ACC112 (cell line): ENCODE measurements around the gene NEMF.
"Not testable (repeated sequence)": the region's sequence is repeated elsewhere in the genome, so short reads cannot be mapped to it uniquely, and the experiment has no call there.

ENCODE experiments used
- H2AFZ ChIP-seq: fragments of 200-600 bp; sonication (generic); one replicate; pipeline ENCODE4 v1.6.0; 2017; ENCODE audit warnings: antibody characterized with exemption, low read length; ENCODE audit not compliant: unreplicated experiment
- H3K27ac ChIP-seq: fragments of 200-600 bp; sonication (generic); 2 replicates; pipeline ENCODE4 v1.5.1; 2014; ENCODE audit warnings: low read depth, mild to moderate bottlenecking, antibody characterized with exemption, low read length, moderate library complexity
- H3K27me3 ChIP-seq: fragments of 200-600 bp; sonication (generic); 2 replicates; pipeline ENCODE4 v1.6.1; 2014; ENCODE audit warnings: mild to moderate bottlenecking, antibody characterized with exemption, low read length, moderate library complexity, mixed read lengths; ENCODE audit not compliant: insufficient read depth
- H3K36me3 ChIP-seq: fragments of 200-600 bp; sonication (generic); 2 replicates; pipeline ENCODE4 v1.6.1; 2016; ENCODE audit warnings: mild to moderate bottlenecking, antibody characterized with exemption, low read length, moderate library complexity, mixed read lengths; ENCODE audit not compliant: insufficient read depth
- H3K4me1 ChIP-seq: fragments of 200-600 bp; sonication (generic); one replicate; pipeline ENCODE4 v1.6.1; 2016; ENCODE audit warnings: low read length, mixed read lengths; ENCODE audit not compliant: insufficient read depth, unreplicated experiment, control insufficient read depth
- H3K4me3 ChIP-seq: fragments of 200-600 bp; sonication (generic); 2 replicates; pipeline ENCODE4 v1.5.1; 2014; ENCODE audit warnings: mild to moderate bottlenecking, low read depth, low read length
- H3K79me2 ChIP-seq: fragments of 200-600 bp; sonication (generic); one replicate; pipeline ENCODE4 v1.6.0; 2016; ENCODE audit warnings: low read length; ENCODE audit not compliant: control insufficient read depth, unreplicated experiment, insufficient read depth

The NEMF gene

GRCh38 chr14:49769581-49770211, 82.9 kb downstream of the NEMF start:
- Histone ChIP-seq H3K27ac (peak overlapping the region; percentile 90), H3K4me1 (peaks cover 21% of the 10 kb centered on the region), H3K36me3 (0 out of 2 replicates have a peak, but pooled peaks cover 3% of the 10 kb centered on the region), H3K79me2 (peaks cover 32% of the 10 kb centered on the region), H3K4me3 (peak overlapping the region; percentile 98), H3K27me3 (no peaks in the 10 kb centered on the region), H2AFZ (peak overlapping the region; percentile 12)

- H3K79me2 ChIP-seq = peaks cover 32% of the 10 kb centered on the region
- H2AFZ ChIP-seq = peak overlapping the region; percentile 12
- peak overlapping the region; percentile 90 for H3K27ac ChIP-seq
- H3K4me3 ChIP-seq = peak overlapping the region; percentile 98
- H3K4me1 ChIP-seq = peaks cover 21% of the 10 kb centered on the region
- no peaks in the 10 kb centered on the region for H3K27me3 ChIP-seq
- 0 out of 2 replicates have a peak, but pooled peaks cover 3% of the 10 kb centered on the region for H3K36me3 ChIP-seq
These were observed 83.4 kb downstream of the NEMF start for GRCh38 chr14:49769171-49769570.

GRCh38 chr14:49768301-49769121, 84.1 kb downstream of the NEMF start:
- Histone ChIP-seq H3K36me3 (0 out of 2 replicates have a peak, but pooled peaks cover 3% of the 10 kb centered on the region), H3K4me3 (peak overlapping the region; percentile 98), H3K27ac (peak overlapping the region; percentile 90), H3K79me2 (peaks cover 32% of the 10 kb centered on the region), H3K4me1 (peaks cover 21% of the 10 kb centered on the region), H2AFZ (peak overlapping the region; percentile 74), H3K27me3 (no peaks in the 10 kb centered on the region)

GRCh38 chr14:49767571-49768300, 84.9 kb downstream of the NEMF start, which contains the start of gene KLHDC2:
TSS of gene KLHDC2 (plus strand) at chr14:49768153. CDS start at chr14:49768469, 316 bp downstream.
- H3K79me2 ChIP-seq = peaks cover 32% of the 10 kb centered on the region
- peak within 1 kb of the TSS; percentile 98 for H3K4me3 ChIP-seq
- peaks cover 21% of the 10 kb centered on the region for H3K4me1 ChIP-seq
- H3K27me3 ChIP-seq = no peaks in the 10 kb centered on the region
- H3K36me3 ChIP-seq = 0 out of 2 replicates have a peak, but pooled peaks cover 3% of the 10 kb centered on the region
- H2AFZ ChIP-seq = peak within 1 kb of the TSS; percentile 87
- peak within 1 kb of the TSS; percentile 90 for H3K27ac ChIP-seq

GRCh38 chr14:49767270-49767570, 85.4 kb downstream of the NEMF start:
- peaks cover 32% of the 10 kb centered on the region for H3K79me2 ChIP-seq
- peak overlapping the region; percentile 87 for H2AFZ ChIP-seq
- H3K4me3 ChIP-seq = peak overlapping the region; percentile 98
- peaks cover 21% of the 10 kb centered on the region for H3K4me1 ChIP-seq
- no peaks in the 10 kb centered on the region for H3K36me3 ChIP-seq
- no peaks in the 10 kb centered on the region for H3K27me3 ChIP-seq
- H3K27ac ChIP-seq = peak overlapping the region; percentile 90

- Histone ChIP-seq H3K79me2 (peaks cover 32% of the 10 kb centered on the region), H3K36me3 (no peaks in the 10 kb centered on the region)
These were observed 85.7 kb downstream of the NEMF start for GRCh38 chr14:49766839-49767238.

GRCh38 chr14:49761839-49762551, 90.6 kb downstream of the NEMF start:
- H3K4me1 ChIP-seq = peaks cover 4% of the 10 kb centered on the region
- no peaks in the 10 kb centered on the region for H3K36me3 ChIP-seq
- H3K4me3 ChIP-seq = no peak overlapping the region
- no peaks in the 10 kb centered on the region for H3K79me2 ChIP-seq
- no peak overlapping the region for H3K27ac ChIP-seq
- no peaks in the 10 kb centered on the region for H3K27me3 ChIP-seq
- H2AFZ ChIP-seq = no peak overlapping the region

More at GRCh38 chr14:49766839-49767238, 85.7 kb downstream of the NEMF start:
- Histone ChIP-seq H3K27ac (peak overlapping the region; percentile 90), H2AFZ (peak overlapping the region; percentile 87), H3K27me3 (no peaks in the 10 kb centered on the region), H3K4me1 (peaks cover 21% of the 10 kb centered on the region), H3K4me3 (peak overlapping the region; percentile 98)

- Histone ChIP-seq H3K79me2 (no peaks in the 10 kb centered on the region), H3K4me1 (no peaks in the 10 kb centered on the region), H3K4me3 (no peak overlapping the region), H3K27me3 (no peaks in the 10 kb centered on the region), H3K27ac (no peak overlapping the region), H2AFZ (no peak overlapping the region), H3K36me3 (no peaks in the 10 kb centered on the region)
These were observed 97.2 kb downstream of the NEMF start for GRCh38 chr14:49755378-49755777.

- Histone ChIP-seq H3K27ac (no peak overlapping the region), H3K4me1 (no peaks in the 10 kb centered on the region), H2AFZ (no peak overlapping the region), H3K79me2 (no peaks in the 10 kb centered on the region), H3K36me3 (no peaks in the 10 kb centered on the region), H3K27me3 (no peaks in the 10 kb centered on the region), H3K4me3 (no peak overlapping the region)
These were observed 98.0 kb downstream of the NEMF start for GRCh38 chr14:49754570-49755097.

GRCh38 chr14:49746476-49746875, 106.1 kb downstream of the NEMF start:
- H3K79me2 ChIP-seq, H2AFZ ChIP-seq, H3K36me3 ChIP-seq, H3K4me3 ChIP-seq, H3K4me1 ChIP-seq, H3K27me3 ChIP-seq, H3K27ac ChIP-seq: not testable (repeated sequence)
